ENCODE measurements around the gene RNF130. TPM values are rescaled to one million over a fixed set of nuclear protein-coding genes. Genes with fewer than 3 reads are reported as not detected.

The RNF130 gene
- total RNA-seq, 4 donors from 2014 or later = 161 to 309 (median 212) TPM

DNA sequence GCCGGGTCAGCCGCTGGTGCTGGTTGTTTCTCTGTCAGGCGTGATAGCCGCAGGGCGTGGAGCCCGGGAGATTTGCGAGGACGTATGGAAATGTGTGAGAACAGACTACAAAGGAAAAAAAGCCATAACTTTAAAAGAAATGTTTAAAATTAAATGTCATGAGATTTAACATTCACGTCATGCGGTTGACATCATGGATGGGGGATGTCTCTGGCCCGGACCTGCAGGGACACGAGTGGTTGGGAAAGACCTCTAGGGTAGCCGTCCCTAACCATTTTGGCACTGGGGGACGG is 643 bp upstream of the RNF130 start:
- TF ChIP-seq, protein P1, sequence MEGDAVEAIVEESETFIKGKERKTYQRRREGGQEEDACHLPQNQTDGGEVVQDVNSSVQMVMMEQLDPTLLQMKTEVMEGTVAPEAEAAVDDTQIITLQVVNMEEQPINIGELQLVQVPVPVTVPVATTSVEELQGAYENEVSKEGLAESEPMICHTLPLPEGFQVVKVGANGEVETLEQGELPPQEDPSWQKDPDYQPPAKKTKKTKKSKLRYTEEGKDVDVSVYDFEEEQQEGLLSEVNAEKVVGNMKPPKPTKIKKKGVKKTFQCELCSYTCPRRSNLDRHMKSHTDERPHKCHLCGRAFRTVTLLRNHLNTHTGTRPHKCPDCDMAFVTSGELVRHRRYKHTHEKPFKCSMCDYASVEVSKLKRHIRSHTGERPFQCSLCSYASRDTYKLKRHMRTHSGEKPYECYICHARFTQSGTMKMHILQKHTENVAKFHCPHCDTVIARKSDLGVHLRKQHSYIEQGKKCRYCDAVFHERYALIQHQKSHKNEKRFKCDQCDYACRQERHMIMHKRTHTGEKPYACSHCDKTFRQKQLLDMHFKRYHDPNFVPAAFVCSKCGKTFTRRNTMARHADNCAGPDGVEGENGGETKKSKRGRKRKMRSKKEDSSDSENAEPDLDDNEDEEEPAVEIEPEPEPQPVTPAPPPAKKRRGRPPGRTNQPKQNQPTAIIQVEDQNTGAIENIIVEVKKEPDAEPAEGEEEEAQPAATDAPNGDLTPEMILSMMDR (IDR thresholded peaks at IDR 0.05; ENCODE audit: low read depth) = no peak

DNA sequence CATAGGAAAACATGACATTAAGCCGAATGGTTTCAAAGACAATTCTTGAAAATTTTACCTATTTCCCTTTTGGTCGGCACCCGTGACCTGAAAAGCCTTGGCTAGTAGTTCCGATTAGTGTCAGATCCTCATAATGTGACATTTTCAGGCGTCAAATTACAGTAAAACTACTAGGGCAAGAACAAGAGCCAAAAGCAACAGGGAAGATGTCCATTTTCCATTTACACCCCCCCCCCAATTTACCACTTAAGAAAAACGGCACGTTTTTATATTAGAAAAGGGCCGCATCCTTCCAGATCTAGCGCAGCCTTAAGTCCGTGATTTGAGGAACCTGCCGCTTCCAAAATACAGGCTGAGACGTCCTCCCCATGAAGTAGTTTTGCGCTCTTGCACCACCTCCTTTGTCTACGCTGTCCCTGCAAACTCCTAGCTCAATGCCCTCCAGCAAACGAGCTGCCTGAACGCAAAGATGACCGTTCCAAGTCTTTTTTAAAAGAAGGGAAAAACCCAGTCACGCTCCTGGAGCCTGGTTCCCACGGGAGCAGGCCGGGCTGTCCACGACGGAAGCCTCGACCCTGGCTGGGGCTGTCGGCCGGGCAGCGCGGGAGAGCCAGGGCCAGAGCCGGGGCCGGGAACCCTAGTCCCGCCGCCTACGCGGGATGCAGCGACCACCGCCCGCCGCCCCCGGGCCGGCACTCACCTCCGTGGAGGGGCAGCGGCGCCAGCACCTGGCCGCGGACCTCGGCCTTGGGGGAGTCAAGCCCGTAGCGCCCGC is 616 bp downstream of the RNF130 start:
- TF ChIP-seq, protein P1 (IDR thresholded peaks at IDR 0.05; ENCODE audit: low read depth) = no peak

DNA sequence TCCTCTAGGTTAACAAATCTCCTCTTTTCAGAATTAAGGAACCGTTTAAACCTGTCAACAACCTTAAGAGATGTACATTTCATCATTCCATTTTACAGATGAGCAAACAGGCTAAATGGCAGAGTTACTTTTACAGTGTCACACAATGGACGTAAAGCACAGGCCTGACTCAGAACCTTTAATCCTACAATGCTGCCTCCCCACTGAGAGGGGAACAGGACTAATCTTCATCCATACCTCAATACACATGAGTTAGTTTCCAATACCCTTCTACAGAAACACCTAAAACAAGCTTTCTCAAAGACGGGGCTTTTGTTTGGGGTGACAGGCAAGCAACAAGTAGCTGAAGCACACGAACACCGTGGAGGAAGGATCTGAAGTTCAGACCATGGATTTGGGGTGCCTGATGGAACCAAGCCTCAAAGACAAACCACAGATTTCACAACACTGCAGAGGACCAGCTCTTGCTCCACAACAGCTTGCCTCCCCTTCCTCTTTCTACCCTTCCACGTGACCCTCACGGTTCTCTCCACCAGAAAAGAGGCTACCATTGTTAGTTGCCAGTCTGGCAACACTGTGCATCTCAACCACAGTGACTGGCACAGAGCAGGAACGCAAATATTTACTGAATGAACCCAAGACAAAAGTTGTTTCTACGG is 1.8 kb downstream of the RNF130 start:
- TF ChIP-seq, protein P1 (IDR thresholded peaks at IDR 0.05; ENCODE audit: low read depth) = no peak

DNA sequence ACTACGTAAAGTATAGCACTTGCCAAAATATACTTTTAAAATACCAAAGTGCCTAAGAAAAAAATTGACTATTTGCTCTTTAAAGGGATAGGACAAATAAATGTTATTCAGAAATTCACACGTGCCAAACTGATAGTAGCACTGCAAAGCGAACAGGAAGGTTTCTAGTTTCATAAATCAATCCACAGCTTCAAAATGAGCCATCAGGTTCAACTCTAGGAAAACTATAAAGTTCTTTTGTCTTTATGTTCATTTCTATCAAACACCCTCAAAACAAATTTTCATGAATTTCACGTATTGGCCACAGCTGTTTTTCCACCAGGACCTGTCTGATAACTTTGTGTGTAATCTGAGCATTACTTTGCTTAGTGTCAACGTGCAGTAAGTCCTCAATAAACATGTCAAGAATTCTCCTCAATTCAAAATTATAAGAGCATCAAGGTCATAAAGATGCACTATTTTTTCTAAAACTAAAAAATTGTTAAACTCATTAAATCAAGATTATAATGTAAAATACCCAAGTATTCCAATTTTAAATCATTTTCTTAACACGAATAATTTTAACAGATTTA is 3.0 kb downstream of the RNF130 start:
- TF ChIP-seq, protein P1 (IDR thresholded peaks at IDR 0.05; ENCODE audit: low read depth) = no peak

DNA sequence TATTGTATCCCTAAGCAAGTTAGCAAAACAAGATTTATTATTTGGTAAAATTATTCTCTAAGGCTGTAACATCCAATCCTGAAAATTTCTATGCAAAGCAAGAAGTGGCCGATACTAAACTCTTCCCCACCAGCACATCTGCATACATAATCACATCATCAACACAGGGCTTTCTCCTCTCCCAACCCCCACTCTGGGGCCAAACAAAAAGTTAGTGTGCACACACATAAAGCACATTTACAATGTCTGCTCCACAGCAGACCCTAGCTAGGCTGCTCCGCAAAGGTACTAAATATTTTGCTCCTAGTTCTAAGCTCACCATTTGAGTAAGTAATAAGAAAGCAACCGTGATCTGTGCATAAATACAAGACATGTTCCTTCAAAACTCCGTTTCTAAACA is 3.6 kb downstream of the RNF130 start:
- TF ChIP-seq, protein P1 (IDR thresholded peaks at IDR 0.05; ENCODE audit: low read depth) = no peak

DNA sequence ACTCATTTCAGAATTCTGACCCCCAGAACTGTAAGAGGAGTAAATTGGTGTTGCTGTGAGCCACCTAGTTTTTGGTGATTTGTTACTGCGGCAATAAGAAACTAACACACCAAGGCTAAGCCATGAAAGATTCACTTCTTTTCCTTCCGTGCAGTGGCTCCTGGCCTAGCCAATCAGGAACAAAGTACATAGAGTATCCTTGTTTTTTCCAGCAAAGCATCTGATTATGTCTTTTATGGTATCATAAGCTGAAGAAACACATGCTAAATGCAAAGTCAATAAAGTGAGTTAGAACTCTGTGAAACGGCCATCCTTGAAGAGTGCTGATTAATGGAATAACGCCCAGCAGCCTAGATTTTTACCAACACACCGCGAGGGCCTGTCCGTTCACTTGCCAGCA is 11.4 kb downstream of the RNF130 start:
- TF ChIP-seq, protein P1 (IDR thresholded peaks at IDR 0.05; ENCODE audit: low read depth) = no peak

DNA sequence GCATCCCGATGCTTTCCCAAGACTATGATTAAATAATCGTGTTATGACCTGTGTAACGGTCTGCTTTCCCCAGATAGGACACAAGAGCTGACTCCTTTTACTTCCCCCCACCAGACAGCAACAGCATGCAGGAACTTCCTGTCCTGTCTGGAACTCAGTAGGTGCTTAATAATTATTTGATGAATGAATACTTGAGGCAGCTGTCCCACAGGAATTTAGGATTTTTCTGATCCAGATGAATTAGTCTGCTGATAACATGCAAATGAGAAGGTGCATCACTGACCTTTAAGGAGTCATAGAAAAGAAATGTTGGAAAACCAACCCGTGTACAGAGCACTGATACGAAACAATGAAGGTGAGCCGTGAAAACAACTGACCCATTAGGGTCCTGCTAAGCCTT is 12.2 kb downstream of the RNF130 start:
- TF ChIP-seq, protein P1 (IDR thresholded peaks at IDR 0.05; ENCODE audit: low read depth) = no peak
